ENCODE measurements around the gene FAM222B. TPM values are rescaled to one million over a fixed set of nuclear protein-coding genes. Genes with fewer than 3 reads are reported as not detected.

The FAM222B gene
- total and polyA plus RNA-seq, 9 of the 15 experiments (the other 6 are each of a cell fraction or from before 2014, with no cell fraction given), result 4.0 to 34.6 (median 7.5) TPM

DNA sequence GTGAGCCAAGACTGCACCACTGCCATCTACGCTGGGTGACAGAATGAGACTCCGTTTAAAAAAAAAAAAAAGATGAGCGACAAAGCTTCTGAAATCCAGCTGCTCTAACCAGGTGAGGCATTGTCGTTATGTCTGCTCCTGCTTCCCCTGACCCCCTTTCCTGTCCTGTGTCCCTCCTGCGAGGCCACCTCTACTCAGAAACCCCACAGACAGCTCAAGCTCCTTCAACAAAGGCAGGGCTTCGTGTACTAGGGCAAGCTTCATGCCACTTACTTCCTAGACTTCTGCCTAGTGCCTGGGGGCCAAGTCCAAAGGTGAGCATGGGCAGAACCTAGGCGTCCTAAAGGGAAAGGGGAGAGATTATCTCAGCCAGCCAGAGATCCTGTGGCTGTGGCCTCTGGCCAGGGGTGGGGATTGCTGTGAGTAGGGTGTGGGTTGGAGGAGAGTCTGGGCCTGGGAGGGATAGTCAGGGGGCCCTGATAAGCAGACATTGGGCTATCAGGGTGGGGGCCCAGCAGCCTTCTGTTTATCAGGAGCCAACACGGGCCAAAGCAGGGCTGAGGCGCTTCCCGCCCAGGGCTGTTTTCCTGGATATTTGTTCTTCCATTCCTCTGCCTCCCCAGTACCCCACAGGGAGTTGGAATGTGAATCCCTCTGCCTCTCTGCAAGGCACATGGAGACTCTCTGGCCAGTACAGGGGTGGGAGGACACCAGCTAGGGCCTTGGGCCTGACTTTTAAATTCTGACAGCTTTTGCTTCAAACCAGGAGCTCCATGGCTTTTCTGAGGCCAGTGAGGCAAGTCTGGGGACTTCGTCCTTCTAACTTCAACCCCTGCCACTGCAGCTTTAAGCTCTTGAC is 22.6 kb upstream of the FAM222B start (continued):
- TF ChIP-seq TOE1 (IDR thresholded peaks at IDR 0.05; ENCODE audit: borderline replicate concordance), result peak; percentile 78
- TF ChIP-seq TOE1 (CRISPR knock-in tag; IDR thresholded peaks at IDR 0.05; ENCODE audit: borderline replicate concordance, low read depth), result no peak
- TF ChIP-seq ZNF766 (CRISPR knock-in tag; conservative IDR thresholded peaks at IDR 0.05), result peak; percentile 95
- TF ChIP-seq SRSF7 (optimal IDR thresholded peaks at IDR 0.05; ENCODE audit: low read depth, low read length), result no peak
- no peak for TF ChIP-seq PHB (CRISPR knock-in tag; IDR thresholded peaks at IDR 0.05)
- TF ChIP-seq PBX2 (CRISPR knock-in tag; IDR thresholded peaks at IDR 0.05; ENCODE audit: low read depth), result no peak
- TF ChIP-seq PBX2 (tag; conservative IDR thresholded peaks at IDR 0.05; ENCODE audit: low read depth), result no peak
- TF ChIP-seq SIN3A (IDR thresholded peaks at IDR 0.05; ENCODE audit: borderline replicate concordance in 2 of 2, control insufficient read depth in 1 of 2, low read depth in 2 of 2, low read length in 2 of 2), result peak in 1 of 2 experiments; percentile 41; a peak in 1 of 4 replicates
- TF ChIP-seq POLR2A (conservative IDR thresholded peaks at IDR 0.05), result peak; percentile 21; the same call in 1 of the 2 replicates
- peak; percentile 15; the same call in 1 of the 2 replicates for TF ChIP-seq NKRF (IDR thresholded peaks at IDR 0.05; ENCODE audit: borderline replicate concordance)
- TF ChIP-seq C11orf30 (IDR thresholded peaks at IDR 0.05; ENCODE audit: low read depth), result no peak
- TF ChIP-seq, protein P1, sequence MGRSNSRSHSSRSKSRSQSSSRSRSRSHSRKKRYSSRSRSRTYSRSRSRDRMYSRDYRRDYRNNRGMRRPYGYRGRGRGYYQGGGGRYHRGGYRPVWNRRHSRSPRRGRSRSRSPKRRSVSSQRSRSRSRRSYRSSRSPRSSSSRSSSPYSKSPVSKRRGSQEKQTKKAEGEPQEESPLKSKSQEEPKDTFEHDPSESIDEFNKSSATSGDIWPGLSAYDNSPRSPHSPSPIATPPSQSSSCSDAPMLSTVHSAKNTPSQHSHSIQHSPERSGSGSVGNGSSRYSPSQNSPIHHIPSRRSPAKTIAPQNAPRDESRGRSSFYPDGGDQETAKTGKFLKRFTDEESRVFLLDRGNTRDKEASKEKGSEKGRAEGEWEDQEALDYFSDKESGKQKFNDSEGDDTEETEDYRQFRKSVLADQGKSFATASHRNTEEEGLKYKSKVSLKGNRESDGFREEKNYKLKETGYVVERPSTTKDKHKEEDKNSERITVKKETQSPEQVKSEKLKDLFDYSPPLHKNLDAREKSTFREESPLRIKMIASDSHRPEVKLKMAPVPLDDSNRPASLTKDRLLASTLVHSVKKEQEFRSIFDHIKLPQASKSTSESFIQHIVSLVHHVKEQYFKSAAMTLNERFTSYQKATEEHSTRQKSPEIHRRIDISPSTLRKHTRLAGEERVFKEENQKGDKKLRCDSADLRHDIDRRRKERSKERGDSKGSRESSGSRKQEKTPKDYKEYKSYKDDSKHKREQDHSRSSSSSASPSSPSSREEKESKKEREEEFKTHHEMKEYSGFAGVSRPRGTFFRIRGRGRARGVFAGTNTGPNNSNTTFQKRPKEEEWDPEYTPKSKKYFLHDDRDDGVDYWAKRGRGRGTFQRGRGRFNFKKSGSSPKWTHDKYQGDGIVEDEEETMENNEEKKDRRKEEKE (IDR thresholded peaks at IDR 0.05; ENCODE audit: borderline replicate concordance in 1 of 2, control insufficient read depth in 1 of 2, low read depth in 2 of 2, low read length in 1 of 2), result no peak; a peak in 1 of 4 replicates
- TF ChIP-seq, protein P2, sequence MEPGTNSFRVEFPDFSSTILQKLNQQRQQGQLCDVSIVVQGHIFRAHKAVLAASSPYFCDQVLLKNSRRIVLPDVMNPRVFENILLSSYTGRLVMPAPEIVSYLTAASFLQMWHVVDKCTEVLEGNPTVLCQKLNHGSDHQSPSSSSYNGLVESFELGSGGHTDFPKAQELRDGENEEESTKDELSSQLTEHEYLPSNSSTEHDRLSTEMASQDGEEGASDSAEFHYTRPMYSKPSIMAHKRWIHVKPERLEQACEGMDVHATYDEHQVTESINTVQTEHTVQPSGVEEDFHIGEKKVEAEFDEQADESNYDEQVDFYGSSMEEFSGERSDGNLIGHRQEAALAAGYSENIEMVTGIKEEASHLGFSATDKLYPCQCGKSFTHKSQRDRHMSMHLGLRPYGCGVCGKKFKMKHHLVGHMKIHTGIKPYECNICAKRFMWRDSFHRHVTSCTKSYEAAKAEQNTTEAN (CRISPR knock-in tag; IDR thresholded peaks at IDR 0.05), result no peak
- TF ChIP-seq, protein P3, sequence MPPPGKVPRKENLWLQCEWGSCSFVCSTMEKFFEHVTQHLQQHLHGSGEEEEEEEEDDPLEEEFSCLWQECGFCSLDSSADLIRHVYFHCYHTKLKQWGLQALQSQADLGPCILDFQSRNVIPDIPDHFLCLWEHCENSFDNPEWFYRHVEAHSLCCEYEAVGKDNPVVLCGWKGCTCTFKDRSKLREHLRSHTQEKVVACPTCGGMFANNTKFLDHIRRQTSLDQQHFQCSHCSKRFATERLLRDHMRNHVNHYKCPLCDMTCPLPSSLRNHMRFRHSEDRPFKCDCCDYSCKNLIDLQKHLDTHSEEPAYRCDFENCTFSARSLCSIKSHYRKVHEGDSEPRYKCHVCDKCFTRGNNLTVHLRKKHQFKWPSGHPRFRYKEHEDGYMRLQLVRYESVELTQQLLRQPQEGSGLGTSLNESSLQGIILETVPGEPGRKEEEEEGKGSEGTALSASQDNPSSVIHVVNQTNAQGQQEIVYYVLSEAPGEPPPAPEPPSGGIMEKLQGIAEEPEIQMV (tag; conservative IDR thresholded peaks at IDR 0.05; ENCODE audit: low read depth), result no peak
- no peak for TF ChIP-seq U2AF2 (optimal IDR thresholded peaks at IDR 0.05; ENCODE audit: low read depth, low read length)

All from K562 (cell line).